GM18526 (cell line): ENCODE results near the gene XDH.

Experiments used
- POLR2A ChIP-seq: IDR thresholded peaks from 3 replicates; pipeline ENCODE4 v1.6.1; 2011; ENCODE audit not compliant: insufficient read length; ENCODE audit errors: extremely low read depth

XDH gene

GRCh38 chr2:31414601-31415241, at the start of gene XDH:
Gene XDH (minus strand): TSS chr2:31414742. CDS start chr2:31414666, 76 bp downstream.
- TF ChIP-seq POLR2A = no peak

- no peak for TF ChIP-seq POLR2A
Observed at GRCh38 chr2:31457651-31458050, 43.1 kb upstream of the XDH start.

DNA sequence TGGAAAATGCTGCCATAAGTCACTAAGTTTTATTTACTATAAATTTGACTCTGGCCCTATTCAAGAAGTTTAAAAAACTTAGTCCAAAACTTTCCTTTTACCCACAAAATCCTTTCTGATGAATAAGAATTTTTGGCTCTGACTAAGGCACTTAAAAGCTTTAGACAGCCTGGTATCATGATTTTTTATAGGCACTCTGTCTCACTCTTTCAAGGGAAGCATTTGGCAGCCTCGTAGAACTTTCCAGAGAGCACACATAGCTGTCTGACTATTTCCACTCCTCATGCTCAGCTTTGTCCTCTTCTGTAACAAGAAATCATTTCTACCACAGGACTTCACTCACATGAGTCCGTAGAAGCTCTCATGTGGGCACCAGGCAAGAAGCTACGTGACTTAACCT, 32.3 kb upstream of the XDH start:
- no peak for TF ChIP-seq POLR2A

DNA sequence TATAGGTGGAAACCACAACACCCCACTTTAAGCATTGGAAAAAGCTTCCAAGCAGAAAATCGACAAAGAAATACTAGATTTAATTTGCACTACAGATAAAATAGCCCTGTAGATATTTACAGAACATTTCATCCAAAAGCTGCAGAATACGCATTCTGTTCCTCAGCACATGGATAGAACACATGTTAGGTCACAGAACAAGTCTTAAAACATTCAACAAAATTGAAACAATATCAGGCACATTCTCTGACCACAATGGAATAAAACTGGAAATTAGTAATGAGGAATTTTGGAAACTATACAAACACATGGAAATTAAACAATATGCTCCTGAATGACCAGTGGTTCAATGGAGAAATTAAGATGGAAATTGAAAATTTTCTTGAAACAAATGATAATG, 27.8 kb upstream of the XDH start:
- no peak for TF ChIP-seq POLR2A

- no peak for TF ChIP-seq POLR2A
Observed at GRCh38 chr2:31440764-31441163, 26.2 kb upstream of the XDH start.

- TF ChIP-seq POLR2A = no peak
Observed at GRCh38 chr2:31434911-31435310, 20.4 kb upstream of the XDH start.

- no peak for TF ChIP-seq POLR2A
Observed at GRCh38 chr2:31433541-31433940, 19.0 kb upstream of the XDH start.

- no peak for TF ChIP-seq POLR2A
Observed at GRCh38 chr2:31430439-31431165, 16.1 kb upstream of the XDH start.

GRCh38 chr2:31429759-31430438, 15.4 kb upstream of the XDH start:
- no peak for TF ChIP-seq POLR2A

- no peak for TF ChIP-seq POLR2A
Observed at GRCh38 chr2:31429040-31429439, 14.5 kb upstream of the XDH start.

GRCh38 chr2:31428001-31428418, 13.5 kb upstream of the XDH start:
- no peak for TF ChIP-seq POLR2A

GRCh38 chr2:31426096-31426495, 11.6 kb upstream of the XDH start:
- TF ChIP-seq POLR2A = no peak

GRCh38 chr2:31421634-31422033, 7.1 kb upstream of the XDH start:
- TF ChIP-seq POLR2A = no peak

- no peak for TF ChIP-seq POLR2A
Observed at GRCh38 chr2:31420936-31421335, 6.4 kb upstream of the XDH start.

DNA sequence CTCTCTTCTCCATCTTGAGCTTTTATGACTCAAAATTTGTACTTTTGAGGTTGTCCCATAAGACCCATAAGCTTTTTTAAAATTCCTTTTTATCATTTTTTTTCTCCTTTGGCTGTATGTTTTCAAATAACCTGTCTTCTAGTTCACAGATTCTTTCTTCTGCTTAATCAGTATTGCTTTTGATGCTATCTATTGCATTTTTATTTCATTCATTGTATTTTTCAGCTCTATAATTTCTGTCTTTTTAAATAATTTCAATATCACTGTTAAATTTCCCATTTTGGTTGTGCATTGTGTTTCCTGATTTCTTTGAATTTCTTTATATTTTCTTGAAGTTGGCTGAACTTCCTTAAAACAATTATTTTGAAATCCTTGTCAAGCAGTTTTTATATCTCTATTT, 4.8 kb upstream of the XDH start:
- no peak for TF ChIP-seq POLR2A

DNA sequence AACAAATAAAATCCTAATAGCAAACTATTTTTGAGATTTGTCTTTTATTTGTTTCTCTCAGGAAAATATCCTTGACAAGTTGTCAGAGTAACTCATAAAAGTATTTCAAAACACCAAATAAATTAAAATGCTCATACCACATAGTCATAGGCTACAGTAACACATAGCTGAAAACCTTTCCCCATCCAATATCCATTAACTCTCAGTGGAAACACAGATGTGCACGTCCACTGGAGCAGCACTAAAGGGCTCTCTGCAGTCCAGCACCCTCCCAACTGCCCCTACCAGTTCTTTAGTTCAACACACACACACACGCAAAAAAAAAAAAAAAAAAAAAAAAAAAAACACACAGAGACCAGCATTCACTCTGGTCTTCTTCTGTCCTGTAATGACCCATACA, 879 bp upstream of the XDH start:
- TF ChIP-seq POLR2A = no peak
